ENCODE data around the gene ADCY7. TPM values are rescaled to one million over a fixed set of nuclear protein-coding genes. Genes with fewer than 3 reads are reported as not detected.

ADCY7 gene
- total RNA-seq, 3 donors from 2014 or later (not counting 1 experiment from before 2014, with no cell fraction given) = 479 to 591 (median 512) TPM

GRCh38 chr16:50313596-50314478 lies 47.5 kb downstream of the ADCY7 start:
- peak overlapping the region; percentile 46 for H3K27ac ChIP-seq (ENCODE audit: low read length)
- peak overlapping the region; percentile 80 for H3K4me3 Mint-ChIP-seq
- H3K27me3 ChIP-seq (ENCODE audit: control insufficient read depth, insufficient read depth, low read length) = no peaks in the 10 kb centered on the region
- TF ChIP-seq, protein P1, sequence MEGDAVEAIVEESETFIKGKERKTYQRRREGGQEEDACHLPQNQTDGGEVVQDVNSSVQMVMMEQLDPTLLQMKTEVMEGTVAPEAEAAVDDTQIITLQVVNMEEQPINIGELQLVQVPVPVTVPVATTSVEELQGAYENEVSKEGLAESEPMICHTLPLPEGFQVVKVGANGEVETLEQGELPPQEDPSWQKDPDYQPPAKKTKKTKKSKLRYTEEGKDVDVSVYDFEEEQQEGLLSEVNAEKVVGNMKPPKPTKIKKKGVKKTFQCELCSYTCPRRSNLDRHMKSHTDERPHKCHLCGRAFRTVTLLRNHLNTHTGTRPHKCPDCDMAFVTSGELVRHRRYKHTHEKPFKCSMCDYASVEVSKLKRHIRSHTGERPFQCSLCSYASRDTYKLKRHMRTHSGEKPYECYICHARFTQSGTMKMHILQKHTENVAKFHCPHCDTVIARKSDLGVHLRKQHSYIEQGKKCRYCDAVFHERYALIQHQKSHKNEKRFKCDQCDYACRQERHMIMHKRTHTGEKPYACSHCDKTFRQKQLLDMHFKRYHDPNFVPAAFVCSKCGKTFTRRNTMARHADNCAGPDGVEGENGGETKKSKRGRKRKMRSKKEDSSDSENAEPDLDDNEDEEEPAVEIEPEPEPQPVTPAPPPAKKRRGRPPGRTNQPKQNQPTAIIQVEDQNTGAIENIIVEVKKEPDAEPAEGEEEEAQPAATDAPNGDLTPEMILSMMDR (IDR thresholded peaks at IDR 0.05) = no peak
- no peaks in the 10 kb centered on the region for H3K27me3 Mint-ChIP-seq (ENCODE audit: low read depth in 2 of 2)
- 53% methylated on average over 31 of the region's 31 CpGs for whole genome bisulfite sequencing (ENCODE audit: insufficient coverage)
- H3K27ac Mint-ChIP-seq = peak overlapping the region; percentile 92 to 93
- H3K36me3 ChIP-seq (ENCODE audit: control insufficient read depth, insufficient read depth, low read length) = peaks cover 100% of the 10 kb centered on the region
- no peaks in the 10 kb centered on the region for H3K9me3 Mint-ChIP-seq
- peaks cover 24 to 49% of the 10 kb centered on the region in 2 donors for H3K4me1 Mint-ChIP-seq
- H3K36me3 Mint-ChIP-seq = no peaks in the 10 kb centered on the region
- no peak overlapping the region for H3K4me3 ChIP-seq (ENCODE audit: low read length)
- H3K4me1 ChIP-seq (ENCODE audit: control insufficient read depth, insufficient read depth, low read length) = peaks cover 35% of the 10 kb centered on the region
- intact Hi-C loops (cut with micrococcal nuclease) = no loop called here
- H3K9me3 ChIP-seq (ENCODE audit: control insufficient read depth, insufficient read depth, low read length) = no peaks in the 10 kb centered on the region
- ATAC-seq = peak; percentile 87 to 92 (median 87)
- DNase-seq = peak; percentile 52 to 54

DNA sequence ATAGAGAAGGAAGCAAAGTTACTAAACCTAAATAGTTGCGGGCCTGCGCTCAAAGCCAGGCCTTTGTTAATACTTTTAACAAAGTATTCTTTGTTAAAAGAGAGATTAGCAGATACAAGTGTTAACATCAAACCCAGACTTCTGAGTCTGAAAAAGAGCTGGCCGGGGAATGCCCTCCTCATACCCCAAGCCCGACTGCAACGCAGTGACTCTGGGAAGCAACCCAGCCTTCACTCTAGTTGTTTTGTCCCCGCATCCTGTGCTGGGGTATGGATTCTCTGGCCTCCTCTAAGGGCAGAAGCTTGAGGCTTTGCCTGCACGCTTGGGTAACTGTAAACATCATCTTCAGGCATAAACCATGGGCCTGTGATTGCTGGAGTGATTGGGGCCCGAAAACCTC lies 48.3 kb downstream of the ADCY7 start:
- Mint-ChIP-seq H3K4me3 (no peak overlapping the region), H3K27ac (peak overlapping the region; percentile 92 to 93), H3K27me3 (ENCODE audit: low read depth in 2 of 2) (no peaks in the 10 kb centered on the region), H3K4me1 (peaks cover 18 to 41% of the 10 kb centered on the region in 2 donors), H3K9me3 (no peaks in the 10 kb centered on the region), H3K36me3 (no peaks in the 10 kb centered on the region)
- intact Hi-C loops (cut with micrococcal nuclease) = no loop called here
- Histone ChIP-seq H3K4me3 (ENCODE audit: low read length) (no peak overlapping the region), H3K9me3 (ENCODE audit: control insufficient read depth, insufficient read depth, low read length) (no peaks in the 10 kb centered on the region), H3K36me3 (ENCODE audit: control insufficient read depth, insufficient read depth, low read length) (peaks cover 98% of the 10 kb centered on the region), H3K27ac (ENCODE audit: low read length) (no peak overlapping the region), H3K27me3 (ENCODE audit: control insufficient read depth, insufficient read depth, low read length) (no peaks in the 10 kb centered on the region), H3K4me1 (ENCODE audit: control insufficient read depth, insufficient read depth, low read length) (peaks cover 29% of the 10 kb centered on the region)
- DNase-seq = no peak
- TF ChIP-seq, protein P1 (IDR thresholded peaks at IDR 0.05) = no peak
- no peak for ATAC-seq
- 95% methylated on average over 8 of the region's 8 CpGs for WGBS (ENCODE audit: insufficient coverage)

GRCh38 chr16:50315346-50315997 lies 49.1 kb downstream of the ADCY7 start:
- no peak for ATAC-seq

More at GRCh38 chr16:50315346-50315997, 49.1 kb downstream of the ADCY7 start:
- WGBS (ENCODE audit: insufficient coverage) = 91% methylated on average over 15 of the region's 15 CpGs
- TF ChIP-seq, protein P1 (IDR thresholded peaks at IDR 0.05) = no peak
- H3K36me3 ChIP-seq (ENCODE audit: control insufficient read depth, insufficient read depth, low read length) = peaks cover 98% of the 10 kb centered on the region
- DNase-seq = no peak
- H3K27ac Mint-ChIP-seq = peak overlapping the region; percentile 92 to 93
- H3K27me3 ChIP-seq (ENCODE audit: control insufficient read depth, insufficient read depth, low read length) = no peaks in the 10 kb centered on the region
- H3K4me3 Mint-ChIP-seq = no peak overlapping the region
- no peaks in the 10 kb centered on the region for H3K9me3 ChIP-seq (ENCODE audit: control insufficient read depth, insufficient read depth, low read length)
- peaks cover 9 to 33% of the 10 kb centered on the region in 2 donors for H3K4me1 Mint-ChIP-seq
- no peak overlapping the region for H3K27ac ChIP-seq (ENCODE audit: low read length)
- H3K36me3 Mint-ChIP-seq = no peaks in the 10 kb centered on the region
- H3K4me3 ChIP-seq (ENCODE audit: low read length) = no peak overlapping the region
- H3K4me1 ChIP-seq (ENCODE audit: control insufficient read depth, insufficient read depth, low read length) = peaks cover 23% of the 10 kb centered on the region
- H3K27me3 Mint-ChIP-seq (ENCODE audit: low read depth in 2 of 2) = no peaks in the 10 kb centered on the region
- H3K9me3 Mint-ChIP-seq = no peaks in the 10 kb centered on the region
- intact Hi-C loops (cut with micrococcal nuclease) = no loop called here

Data from natural killer cell (primary cell).